ENCODE data around the gene SLC31A2.

Gene SLC31A2

DNA sequence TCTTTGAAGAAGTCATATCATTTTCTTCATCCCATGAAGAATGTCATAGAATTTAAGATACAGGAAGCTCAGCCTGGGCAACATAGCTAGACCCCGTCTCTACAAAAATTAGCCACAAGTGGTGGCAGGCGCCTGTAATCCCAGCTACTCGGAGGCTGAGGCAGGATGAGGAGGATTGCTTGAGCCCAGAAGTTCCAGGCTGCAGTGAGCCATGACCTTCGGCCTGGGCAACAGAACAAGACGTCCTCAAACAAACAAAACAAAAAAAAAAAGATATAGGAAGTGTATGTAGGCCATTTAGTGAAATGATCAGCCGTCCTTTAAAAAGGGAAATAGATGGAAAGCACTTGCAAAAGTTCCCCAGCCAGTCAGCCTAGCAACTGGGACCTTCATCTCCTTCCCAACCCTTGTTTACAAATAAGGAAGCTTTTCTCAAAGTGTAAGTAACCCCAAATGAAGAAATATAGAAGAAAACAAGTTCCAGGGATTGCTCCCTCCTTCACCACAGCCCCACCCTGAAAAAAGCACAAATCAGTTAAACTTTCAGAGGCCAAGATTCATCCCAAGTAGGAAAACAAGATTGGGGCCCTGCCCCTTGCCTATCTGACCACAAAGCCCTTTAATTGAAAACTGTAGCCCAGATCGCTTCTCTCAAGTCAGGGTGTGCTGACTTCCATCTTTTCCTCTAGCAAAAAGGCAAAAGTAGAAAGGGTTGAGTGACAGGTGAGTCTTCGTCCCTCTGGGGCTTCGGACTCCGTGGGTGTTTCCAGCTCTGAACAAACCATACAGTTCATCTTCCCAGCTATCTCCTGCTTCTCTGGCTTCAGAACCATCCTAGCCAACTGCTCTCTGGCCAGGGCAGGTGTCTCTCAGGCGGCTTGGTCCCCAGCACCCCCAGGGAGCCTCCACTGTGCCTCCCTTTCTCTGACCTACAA is 1.2 kb downstream of the SLC31A2 start:
- no peak for TF ChIP-seq GATA2 (IDR thresholded peaks at IDR 0.05; ENCODE audit: low read depth, low read length)
- TF ChIP-seq GATA3 (IDR thresholded peaks at IDR 0.05; ENCODE audit: low read depth, low read length): no peak

DNA sequence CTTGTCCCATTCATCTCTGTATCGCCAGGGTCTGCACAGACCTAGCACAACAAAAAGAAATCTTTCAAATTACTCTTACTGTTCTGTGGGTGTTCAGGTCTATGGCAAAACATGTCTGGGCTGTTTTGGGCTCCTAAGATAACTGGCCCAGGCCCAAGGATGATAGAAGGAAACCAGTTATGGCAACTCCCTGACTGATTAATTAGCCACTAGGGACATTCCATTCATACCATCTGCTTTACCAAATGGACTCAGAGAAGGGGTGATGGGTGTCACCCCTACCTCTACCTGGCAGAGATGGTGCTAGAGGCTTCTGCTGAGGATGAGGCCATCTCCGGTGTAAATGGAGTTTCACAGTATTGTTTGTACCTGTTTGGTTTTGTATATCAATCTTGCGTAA is 1.9 kb downstream of the SLC31A2 start:
- TF ChIP-seq GATA2 (IDR thresholded peaks at IDR 0.05; ENCODE audit: low read depth, low read length) (no peak), GATA3 (IDR thresholded peaks at IDR 0.05; ENCODE audit: low read depth, low read length) (no peak)

DNA sequence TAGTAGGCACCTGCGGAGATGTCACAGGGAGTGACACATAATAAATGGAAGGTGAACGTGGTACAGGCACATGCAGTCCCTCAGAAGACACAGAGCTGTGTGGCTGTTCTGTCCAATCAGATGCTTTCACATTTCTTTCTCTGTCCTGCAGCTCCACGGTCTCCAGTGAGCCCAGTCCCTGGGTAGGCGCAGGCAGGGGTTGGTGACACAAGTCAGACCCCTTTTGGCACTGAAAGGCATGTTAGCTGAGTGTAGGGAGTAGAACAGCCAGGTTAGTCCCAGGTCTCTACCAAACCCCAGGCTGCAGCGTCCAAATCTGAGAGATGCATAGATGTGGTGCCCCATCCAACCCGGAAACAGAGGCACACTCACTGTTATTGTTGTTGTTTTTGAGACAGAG is 2.8 kb downstream of the SLC31A2 start:
- TF ChIP-seq GATA2 (IDR thresholded peaks at IDR 0.05; ENCODE audit: low read depth, low read length) (no peak), GATA3 (IDR thresholded peaks at IDR 0.05; ENCODE audit: low read depth, low read length) (no peak)

DNA sequence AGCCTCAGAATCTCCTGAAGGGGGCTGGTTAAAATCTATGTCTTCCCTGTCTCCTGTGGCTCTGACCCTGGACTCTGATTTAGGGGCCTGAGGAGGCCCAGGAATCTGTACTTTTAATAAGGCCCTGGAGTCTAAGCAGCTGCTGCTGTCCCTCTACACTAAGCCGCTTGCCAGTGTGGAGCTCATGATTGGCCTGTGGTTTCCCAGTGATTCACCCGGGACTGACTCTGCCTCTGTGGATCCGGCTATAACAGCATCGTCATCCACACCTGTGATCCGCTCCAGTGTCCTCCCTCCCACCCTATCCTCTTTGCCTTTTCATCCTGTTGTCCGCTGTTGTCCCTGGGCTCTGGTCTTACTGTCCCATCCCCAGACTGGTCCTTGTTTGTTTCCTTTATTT is 3.7 kb downstream of the SLC31A2 start:
- TF ChIP-seq GATA2 (IDR thresholded peaks at IDR 0.05; ENCODE audit: low read depth, low read length): no peak
- TF ChIP-seq GATA3 (IDR thresholded peaks at IDR 0.05; ENCODE audit: low read depth, low read length): no peak

DNA sequence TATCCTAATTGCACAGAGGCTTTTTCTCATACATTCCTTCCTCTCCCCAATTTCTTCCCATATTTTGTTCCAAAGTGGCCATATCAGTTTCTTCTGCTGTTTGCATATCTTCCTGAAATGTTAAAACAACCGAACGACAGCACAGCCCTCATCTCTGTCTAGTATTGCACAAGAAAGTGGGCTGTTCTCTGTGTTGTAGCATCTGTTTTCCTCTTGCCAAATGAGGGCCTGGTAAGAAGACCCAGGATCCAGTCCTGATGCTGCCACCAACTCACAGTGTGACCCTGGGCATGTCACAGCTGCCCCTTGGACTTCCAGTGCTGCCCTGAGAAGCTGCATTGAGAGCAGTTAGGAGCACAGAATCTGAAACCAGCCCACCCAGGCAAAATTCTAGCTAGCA is 4.1 kb downstream of the SLC31A2 start:
- TF ChIP-seq GATA3 (IDR thresholded peaks at IDR 0.05; ENCODE audit: low read depth, low read length) (no peak), GATA2 (IDR thresholded peaks at IDR 0.05; ENCODE audit: low read depth, low read length) (no peak)

DNA sequence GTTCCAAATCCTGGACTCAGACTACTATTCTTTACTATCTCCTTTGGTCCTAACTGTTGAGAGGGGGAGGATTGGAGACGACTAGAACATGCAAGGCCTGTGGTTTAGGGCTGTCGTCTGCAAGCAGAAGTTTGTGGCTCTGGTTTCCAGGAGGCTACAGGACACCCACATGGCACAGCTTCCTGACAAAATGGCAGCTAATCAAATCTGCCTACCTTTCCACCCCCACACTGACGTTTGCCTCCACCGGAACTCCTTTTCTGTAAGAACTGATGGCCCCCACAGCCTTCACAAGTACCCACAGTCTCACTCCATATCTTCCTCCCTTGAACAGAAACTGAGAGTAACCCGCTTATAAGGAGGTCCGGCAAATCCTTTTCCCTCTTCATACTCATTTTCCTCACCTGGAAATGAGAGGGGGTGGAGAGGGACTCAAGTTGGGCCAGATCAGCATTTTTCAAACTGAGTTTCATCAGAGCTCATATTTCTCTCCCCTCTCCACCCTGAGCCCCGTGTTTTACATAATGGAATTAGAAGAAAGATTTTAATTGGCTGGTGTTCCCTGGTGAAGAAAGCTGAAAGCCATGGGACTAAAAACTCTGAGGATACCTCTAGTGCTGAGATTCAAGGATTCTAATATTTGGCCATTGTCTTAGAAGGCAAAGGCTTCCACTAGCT is 5.2 kb downstream of the SLC31A2 start:
- TF ChIP-seq GATA3 (IDR thresholded peaks at IDR 0.05; ENCODE audit: low read depth, low read length) (no peak), GATA2 (IDR thresholded peaks at IDR 0.05; ENCODE audit: low read depth, low read length) (no peak)

DNA sequence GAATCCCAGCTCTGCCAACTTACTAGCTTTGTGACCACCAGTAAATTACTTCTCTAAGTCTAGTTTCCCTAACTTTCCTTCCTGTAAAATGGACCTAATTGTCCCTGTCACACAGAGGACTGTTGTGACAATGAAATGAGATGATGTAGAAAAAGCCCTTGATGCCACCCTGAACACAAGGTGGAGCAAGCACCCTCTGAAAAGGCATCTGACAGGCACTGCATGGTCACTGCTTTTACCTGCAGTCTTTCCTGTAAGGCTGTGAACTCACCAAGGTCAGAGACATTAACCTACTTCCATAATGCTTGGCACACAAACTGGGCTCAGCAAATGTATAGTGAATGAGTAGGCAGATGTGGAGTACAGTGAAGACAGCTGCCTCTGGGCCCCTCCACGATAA is 6.1 kb downstream of the SLC31A2 start:
- no peak for TF ChIP-seq GATA2 (IDR thresholded peaks at IDR 0.05; ENCODE audit: low read depth, low read length)
- no peak for TF ChIP-seq GATA3 (IDR thresholded peaks at IDR 0.05; ENCODE audit: low read depth, low read length)

DNA sequence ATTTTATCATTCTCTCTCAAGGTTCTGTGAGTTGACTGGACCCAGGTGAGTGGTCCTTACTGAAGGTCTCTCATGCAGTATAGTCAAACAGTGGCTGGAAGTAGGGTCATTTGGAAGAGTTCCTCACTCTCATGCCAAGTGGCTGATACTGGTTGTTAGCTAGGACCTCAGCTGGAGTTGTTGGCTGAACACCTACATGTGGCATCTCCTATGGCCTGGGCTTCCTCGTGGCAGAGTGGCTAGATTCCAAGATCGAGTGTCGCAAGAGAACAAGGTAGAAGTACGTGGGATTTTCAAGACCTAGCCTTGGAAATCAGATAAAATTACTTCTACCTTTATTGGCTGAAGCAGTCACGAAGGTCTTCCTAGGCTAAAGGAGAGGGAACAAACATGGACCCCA is 7.6 kb downstream of the SLC31A2 start:
- TF ChIP-seq GATA3 (IDR thresholded peaks at IDR 0.05; ENCODE audit: low read depth, low read length) (no peak), GATA2 (IDR thresholded peaks at IDR 0.05; ENCODE audit: low read depth, low read length) (no peak)

DNA sequence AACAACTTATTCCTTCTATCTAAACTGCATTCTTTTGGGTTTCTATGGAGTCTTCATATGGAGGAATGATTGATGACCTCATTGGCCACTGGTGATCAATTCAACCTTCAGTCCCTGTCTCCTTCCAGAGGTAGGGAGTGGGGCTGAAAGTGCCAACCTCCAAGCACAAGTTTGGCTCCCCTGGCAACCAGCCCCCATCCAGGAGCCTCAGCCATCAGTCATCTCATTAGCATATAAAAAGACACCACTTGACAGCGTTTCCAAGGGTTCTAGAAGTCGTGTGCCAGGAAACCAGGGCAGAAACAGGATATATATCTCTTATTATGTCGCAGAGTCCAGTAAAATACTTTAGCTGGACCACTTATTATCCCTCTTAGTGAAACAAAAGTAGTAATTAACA is 9.8 kb downstream of the SLC31A2 start:
- TF ChIP-seq GATA3 (IDR thresholded peaks at IDR 0.05; ENCODE audit: low read depth, low read length): no peak
- no peak for TF ChIP-seq GATA2 (IDR thresholded peaks at IDR 0.05; ENCODE audit: low read depth, low read length)

DNA sequence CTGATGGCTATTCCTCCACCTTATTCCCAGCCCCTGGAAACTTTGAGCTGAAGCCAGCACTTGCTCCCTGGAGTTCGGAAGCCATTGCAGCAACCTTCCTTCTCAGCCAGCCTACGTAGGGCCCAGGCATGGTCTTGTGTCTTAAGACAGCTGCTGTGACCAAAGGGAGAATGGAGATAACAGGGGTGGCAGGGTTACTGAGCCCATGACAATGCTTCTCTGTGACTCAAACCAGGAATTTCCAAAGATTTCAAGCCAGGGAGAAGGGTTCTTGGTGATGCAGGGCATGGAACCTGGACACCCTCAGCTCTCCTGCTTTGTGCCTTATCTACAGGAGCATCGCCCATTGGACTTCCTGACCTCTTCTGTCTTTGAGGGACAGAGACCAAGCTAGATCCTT is 12.2 kb downstream of the SLC31A2 start:
- no peak for TF ChIP-seq GATA2 (IDR thresholded peaks at IDR 0.05; ENCODE audit: low read depth, low read length)
- no peak for TF ChIP-seq GATA3 (IDR thresholded peaks at IDR 0.05; ENCODE audit: low read depth, low read length)

DNA sequence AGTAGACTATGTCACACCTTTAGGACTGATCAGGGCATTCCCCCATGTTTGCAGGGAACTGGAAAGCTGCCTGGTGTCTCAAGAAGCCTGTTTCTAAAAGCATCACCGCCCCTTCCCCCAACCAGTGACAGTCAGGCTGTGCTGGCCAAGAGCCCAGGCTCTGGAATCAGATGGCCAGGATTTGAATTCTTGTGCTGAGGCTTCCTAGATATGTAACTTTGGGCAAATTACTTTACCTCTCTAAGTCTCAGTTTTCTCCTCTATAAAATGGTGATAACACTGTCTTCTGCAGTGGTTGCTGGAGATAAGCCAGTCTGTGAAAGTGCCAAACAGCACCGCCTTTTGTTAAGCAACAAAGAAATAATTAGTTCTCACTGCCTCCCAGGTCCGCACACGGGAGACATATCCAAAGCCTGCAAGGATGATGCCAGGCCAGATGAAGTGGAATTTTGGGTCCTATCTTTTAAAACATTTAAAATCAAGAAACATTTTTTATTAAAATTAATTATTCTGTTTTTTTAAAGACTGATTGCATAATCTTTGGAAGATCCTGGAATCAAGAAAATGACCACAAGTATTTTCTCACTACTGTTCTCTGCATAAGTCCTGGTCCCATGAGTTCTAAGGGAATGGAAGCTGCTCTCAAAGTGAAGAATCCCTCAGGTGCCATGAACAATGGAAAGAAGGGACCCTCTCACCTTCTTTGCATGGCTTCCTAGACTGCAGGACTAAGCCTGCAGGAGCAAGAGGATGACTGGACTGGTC is 13.9 kb downstream of the SLC31A2 start:
- TF ChIP-seq GATA3 (IDR thresholded peaks at IDR 0.05; ENCODE audit: low read depth, low read length) (no peak), GATA2 (IDR thresholded peaks at IDR 0.05; ENCODE audit: low read depth, low read length) (no peak)

DNA sequence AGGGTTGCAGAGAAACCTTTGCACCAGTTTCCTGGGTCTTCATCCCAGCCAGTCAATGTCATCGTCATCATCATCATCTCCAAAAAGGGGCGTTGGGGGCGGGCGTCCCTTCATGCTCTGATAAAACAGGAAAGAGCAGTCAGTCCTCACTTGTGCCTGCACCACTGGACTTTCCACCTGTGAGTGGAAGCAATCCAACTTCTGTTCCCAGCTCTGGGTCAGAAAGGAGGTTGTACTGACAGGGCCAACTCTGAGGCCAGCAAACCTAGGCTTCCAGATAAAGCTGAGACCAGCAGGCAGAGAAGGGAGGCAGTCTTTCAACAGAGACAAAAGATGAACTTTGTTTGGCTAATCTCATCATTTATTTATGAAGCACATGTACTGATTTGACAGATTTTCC is 15.2 kb downstream of the SLC31A2 start:
- TF ChIP-seq GATA3 (IDR thresholded peaks at IDR 0.05; ENCODE audit: low read depth, low read length) (no peak), GATA2 (IDR thresholded peaks at IDR 0.05; ENCODE audit: low read depth, low read length) (no peak)

DNA sequence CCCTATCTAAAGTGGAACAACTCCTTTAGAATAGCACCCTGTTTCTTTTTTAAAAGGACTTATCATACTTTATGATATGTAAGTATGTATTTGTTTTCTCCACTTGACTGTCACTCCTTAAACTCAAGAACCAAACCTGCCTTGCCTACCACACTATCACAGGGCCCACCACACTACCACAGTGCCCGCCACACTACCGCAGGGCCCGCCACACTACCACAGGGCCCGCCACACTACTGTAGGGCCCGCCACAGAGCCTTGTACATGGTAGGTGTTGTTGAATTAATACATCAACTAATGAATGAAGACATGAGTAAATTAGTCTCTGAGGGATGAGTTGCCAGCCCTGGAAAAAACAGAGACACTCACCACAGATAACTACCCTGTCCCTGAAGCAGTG is 18.0 kb downstream of the SLC31A2 start:
- TF ChIP-seq GATA3 (IDR thresholded peaks at IDR 0.05; ENCODE audit: low read depth, low read length) (no peak), GATA2 (IDR thresholded peaks at IDR 0.05; ENCODE audit: low read depth, low read length) (no peak)

DNA sequence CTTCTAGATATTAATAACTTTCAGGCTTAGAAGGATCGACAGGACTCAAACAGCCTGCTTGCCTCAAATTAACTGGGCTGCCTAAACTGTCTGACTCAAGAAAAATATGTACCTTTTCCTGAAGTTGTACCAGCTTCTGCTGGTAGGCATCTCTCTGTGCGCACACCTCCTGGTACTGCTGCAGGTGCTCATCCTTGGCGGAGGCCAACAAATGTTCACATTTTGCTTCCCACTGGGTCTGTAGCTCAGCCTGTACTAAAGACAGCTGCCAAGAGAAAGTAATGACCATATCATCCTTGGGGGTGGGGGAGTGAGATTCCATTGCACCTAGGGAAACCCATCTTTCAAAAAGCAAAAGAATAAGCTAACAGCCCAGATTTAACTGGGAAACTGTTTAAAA is 22.5 kb downstream of the SLC31A2 start:
- TF ChIP-seq GATA3 (IDR thresholded peaks at IDR 0.05; ENCODE audit: low read depth, low read length): no peak
- TF ChIP-seq GATA2 (IDR thresholded peaks at IDR 0.05; ENCODE audit: low read depth, low read length): no peak
